Tibial nerve (tissue), 4 donors: ENCODE data around the gene RBM19. TPM values are rescaled to one million over a fixed set of nuclear protein-coding genes. Genes with fewer than 3 reads are reported as not detected.

ENCODE experiments used
- DNase-seq, 2 donors: peaks; one replicate each; pipeline ENCODE4 v3.0.0-alpha.2; 2019; ENCODE audit warnings: low spot score in 2 of 2
- H3K27ac ChIP-seq, 4 donors: fragments of 200-600 bp; sonication (generic) in 3 of 4; one replicate each; pipeline ENCODE4 v1.5.1; 2017 to 2019; ENCODE audit warnings: mild to moderate bottlenecking in 1 of 4
- H3K27me3 ChIP-seq, 2 donors: fragments of 200-600 bp; sonication (generic) in 1 of 2; one replicate each; pipeline versions ENCODE4 v1.5.1 to v1.6.0; 2017 to 2019
- H3K36me3 ChIP-seq, 3 donors: fragments of 200-600 bp; sonication (generic); one replicate each; pipeline ENCODE4 v1.5.1; 2018 to 2019
- H3K4me1 ChIP-seq, 4 donors: fragments of 200-600 bp; sonication (generic) in 3 of 4; one replicate each; pipeline ENCODE4 v1.5.1; 2017 to 2019
- H3K4me3 ChIP-seq, 4 donors: fragments of 200-600 bp; sonication (generic) in 3 of 4; one replicate each; pipeline ENCODE4 v1.5.1; 2017 to 2019; ENCODE audit warnings: mild to moderate bottlenecking in 1 of 4, moderate library complexity in 1 of 4
- H3K9me3 ChIP-seq, 4 donors: fragments of 200-600 bp; sonication (generic) in 3 of 4; one replicate each; pipeline ENCODE4 v1.5.1; 2017 to 2019
- EP300 ChIP-seq, 2 donors: sonication (generic); formaldehyde crosslinking; IDR thresholded peaks; one replicate each; pipeline ENCODE4 v1.6.1; 2017; ENCODE audit warnings: antibody characterized with exemption in 2 of 2, mild to moderate bottlenecking in 1 of 2
- POLR2A ChIP-seq, 2 donors: fragments of 450-650 bp; IDR thresholded peaks; one replicate each; pipeline ENCODE4 v1.6.1; 2017; ENCODE audit warnings: antibody characterized with exemption in 2 of 2, mild to moderate bottlenecking in 2 of 2, moderate library complexity in 2 of 2
- WGBS, 2 donors: methylation state at CpG; one replicate each; pipeline ENCODE4 v1.1.5; 2018; 5-methylcytosine and 5-hydroxymethylcytosine counted together
- total RNA-seq, 4 donors: library from RNA; depleted of rRNA; stranded (reverse); fragments of >200 nt; gene quantifications; one replicate each; pipeline ENCODE4 v1.1.0, GENCODE V29; 2016
- TF ChIP-seq, protein P1 (sequence below), 5 experiments: fragments of 200-600 bp in 3 of 5; fragments of 450-650 bp in 2 of 5; sonication (generic) in 3 of 5; IDR thresholded peaks; one replicate each; pipeline ENCODE4 v1.5.1; 2016 to 2019; ENCODE audit warnings: antibody characterized with exemption in 5 of 5, mild to moderate bottlenecking in 3 of 5, moderate library complexity in 2 of 5

RBM19 gene
- total RNA-seq, 4 donors from 2014 or later: 32.0 to 57.9 (median 38.9) TPM

DNA sequence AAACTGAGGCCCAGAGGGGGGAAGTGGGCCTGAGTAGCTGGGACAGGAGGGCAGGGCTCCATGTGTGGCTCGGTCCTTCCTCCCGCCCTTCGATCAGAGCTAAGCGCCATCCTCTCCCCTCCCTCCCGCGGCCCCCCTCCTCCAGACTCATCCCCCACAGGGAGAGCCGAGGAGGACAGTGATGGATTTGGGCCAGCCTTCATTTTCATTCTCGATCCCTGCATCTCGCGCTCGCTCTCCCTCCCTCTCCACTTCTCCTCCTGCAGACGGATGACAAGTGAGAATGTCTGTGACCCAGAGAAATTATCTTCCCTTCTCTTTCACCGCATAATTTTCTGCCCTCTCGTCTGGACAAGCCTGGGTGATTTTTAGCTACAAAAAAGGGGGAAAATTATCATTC lies 183.3 kb downstream of the RBM19 start:
- peaks cover 0 to 7% of the 10 kb centered on the region in 2 donors for H3K27me3 ChIP-seq
- WGBS, 2 donors: 19 to 26% methylated on average over 13 to 14 of the region's 14 CpGs
- no peak overlapping the region for H3K27ac ChIP-seq
- peaks cover 0 to 20% (median 0%) of the 10 kb centered on the region in 4 donors for H3K9me3 ChIP-seq
- no peak for DNase-seq
- H3K4me3 ChIP-seq: no peak overlapping the region
- TF ChIP-seq, protein P1, sequence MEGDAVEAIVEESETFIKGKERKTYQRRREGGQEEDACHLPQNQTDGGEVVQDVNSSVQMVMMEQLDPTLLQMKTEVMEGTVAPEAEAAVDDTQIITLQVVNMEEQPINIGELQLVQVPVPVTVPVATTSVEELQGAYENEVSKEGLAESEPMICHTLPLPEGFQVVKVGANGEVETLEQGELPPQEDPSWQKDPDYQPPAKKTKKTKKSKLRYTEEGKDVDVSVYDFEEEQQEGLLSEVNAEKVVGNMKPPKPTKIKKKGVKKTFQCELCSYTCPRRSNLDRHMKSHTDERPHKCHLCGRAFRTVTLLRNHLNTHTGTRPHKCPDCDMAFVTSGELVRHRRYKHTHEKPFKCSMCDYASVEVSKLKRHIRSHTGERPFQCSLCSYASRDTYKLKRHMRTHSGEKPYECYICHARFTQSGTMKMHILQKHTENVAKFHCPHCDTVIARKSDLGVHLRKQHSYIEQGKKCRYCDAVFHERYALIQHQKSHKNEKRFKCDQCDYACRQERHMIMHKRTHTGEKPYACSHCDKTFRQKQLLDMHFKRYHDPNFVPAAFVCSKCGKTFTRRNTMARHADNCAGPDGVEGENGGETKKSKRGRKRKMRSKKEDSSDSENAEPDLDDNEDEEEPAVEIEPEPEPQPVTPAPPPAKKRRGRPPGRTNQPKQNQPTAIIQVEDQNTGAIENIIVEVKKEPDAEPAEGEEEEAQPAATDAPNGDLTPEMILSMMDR (IDR thresholded peaks at IDR 0.05): no peak
- TF ChIP-seq POLR2A (IDR thresholded peaks at IDR 0.05): no peak
- TF ChIP-seq EP300 (IDR thresholded peaks at IDR 0.05): no peak
- no peaks in the 10 kb centered on the region for H3K36me3 ChIP-seq
- H3K4me1 ChIP-seq: no peaks in the 10 kb centered on the region

DNA sequence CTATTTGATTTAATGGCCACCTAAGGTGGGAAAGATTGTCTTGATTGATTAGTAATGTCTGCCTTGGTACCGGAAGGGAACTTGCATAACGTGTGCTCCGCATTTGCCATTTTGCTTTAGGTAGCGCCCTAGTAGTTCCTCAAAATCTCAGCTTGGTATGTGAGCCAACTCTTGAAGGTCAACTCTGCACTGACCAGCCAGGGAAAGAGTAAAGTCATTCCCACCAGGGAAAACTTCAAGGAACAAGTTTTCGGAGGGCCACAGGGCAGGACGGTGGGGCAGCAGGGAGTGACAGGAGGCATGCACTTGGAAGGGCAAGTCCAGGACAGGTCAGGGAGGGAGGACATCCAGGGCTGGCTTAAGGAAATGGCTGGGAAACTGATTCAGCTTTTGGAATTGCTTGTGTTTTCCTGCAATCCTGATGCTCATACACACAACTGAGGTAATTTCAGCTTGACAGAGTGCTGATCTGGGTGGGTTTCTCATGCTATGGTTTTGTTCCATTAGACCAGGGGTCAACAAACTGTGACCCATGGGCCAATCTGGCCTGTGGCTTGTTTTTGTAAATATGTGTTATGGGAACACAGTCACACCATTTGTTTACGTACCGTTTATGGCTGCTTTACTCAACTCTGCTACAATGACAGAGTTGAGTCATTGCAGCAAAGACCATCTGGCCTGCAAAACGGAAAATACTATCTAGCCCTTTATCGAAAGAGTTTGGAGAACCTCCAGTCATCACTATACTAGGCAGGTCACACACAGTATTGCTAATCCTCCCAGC lies 184.5 kb downstream of the RBM19 start:
- Histone ChIP-seq H3K4me1 (no peaks in the 10 kb centered on the region), H3K27ac (no peak overlapping the region), H3K4me3 (no peak overlapping the region), H3K27me3 (peaks cover 0 to 7% of the 10 kb centered on the region in 2 donors), H3K36me3 (no peaks in the 10 kb centered on the region), H3K9me3 (peaks cover 0 to 10% (median 0%) of the 10 kb centered on the region in 4 donors)
- no peak for TF ChIP-seq EP300 (IDR thresholded peaks at IDR 0.05)
- no peak for TF ChIP-seq POLR2A (IDR thresholded peaks at IDR 0.05)
- TF ChIP-seq, protein P1 (IDR thresholded peaks at IDR 0.05): no peak
- 58 to 59% methylated on average over 10 of the region's 10 CpGs for WGBS, 2 donors
- no peak for DNase-seq

DNA sequence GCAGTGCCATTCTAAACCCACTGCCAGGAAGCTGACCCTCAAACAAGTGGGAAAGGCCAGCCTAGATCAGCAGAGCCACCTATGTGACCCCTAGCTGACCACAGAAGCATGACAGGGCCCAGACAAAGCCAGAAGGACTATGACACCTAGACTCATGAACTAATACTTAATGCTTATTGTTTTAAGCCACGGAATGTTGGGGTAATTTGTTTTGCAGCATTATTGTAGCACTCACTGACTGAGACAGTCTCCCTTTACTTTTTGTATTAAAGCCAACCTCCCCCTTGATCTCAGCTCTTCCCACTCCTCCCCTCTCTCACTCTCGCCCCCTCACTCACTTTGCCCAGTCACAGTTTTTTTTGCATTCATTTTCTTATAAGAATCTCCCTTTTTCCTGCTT lies 186.4 kb downstream of the RBM19 start:
- H3K27me3 ChIP-seq: peaks cover 0 to 7% of the 10 kb centered on the region in 2 donors
- TF ChIP-seq, protein P1 (IDR thresholded peaks at IDR 0.05): no peak
- TF ChIP-seq POLR2A (IDR thresholded peaks at IDR 0.05) (no peak), EP300 (IDR thresholded peaks at IDR 0.05) (no peak)
- H3K4me1 ChIP-seq: no peaks in the 10 kb centered on the region
- H3K4me3 ChIP-seq: no peak overlapping the region
- WGBS, 2 donors: 71 to 84% methylated on average over 2 of the region's 2 CpGs
- no peaks in the 10 kb centered on the region for H3K9me3 ChIP-seq
- H3K36me3 ChIP-seq: no peaks in the 10 kb centered on the region
- no peak for DNase-seq
- H3K27ac ChIP-seq: no peak overlapping the region

DNA sequence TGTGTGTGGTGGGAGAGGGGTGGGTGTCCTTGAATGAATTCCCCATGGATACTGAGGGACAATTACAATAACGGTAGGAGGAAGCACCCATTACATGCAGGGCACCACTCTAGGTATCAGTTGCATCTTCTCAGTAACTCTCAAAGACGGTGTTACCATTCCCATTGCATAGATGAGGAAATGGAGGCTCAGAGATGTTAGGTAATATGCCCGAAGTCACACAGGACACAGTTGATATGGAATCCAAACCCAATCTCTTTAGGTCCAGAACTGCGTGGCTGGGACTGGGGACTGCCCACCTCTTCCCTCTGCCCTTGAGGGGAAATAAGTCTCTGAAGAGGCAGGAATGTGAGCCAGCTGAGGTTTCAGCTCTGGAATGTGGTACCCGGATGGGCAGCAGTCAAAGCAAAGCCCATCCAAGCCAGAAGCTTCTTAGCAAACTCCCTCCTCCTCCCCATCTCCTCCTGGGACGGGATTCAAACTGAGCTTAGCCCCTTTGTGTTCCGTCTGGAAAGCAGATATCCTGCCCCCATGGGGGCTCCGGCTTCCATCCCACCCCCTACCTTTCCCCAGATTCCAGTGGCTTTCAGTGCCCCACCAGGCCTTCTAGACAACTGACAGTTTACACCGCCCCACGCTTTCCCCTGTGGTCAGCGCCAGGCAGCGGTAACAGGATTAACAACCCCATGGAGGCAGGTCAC lies 187.5 kb downstream of the RBM19 start:
- WGBS, 2 donors: 28 to 29% methylated on average over 12 of the region's 12 CpGs
- no peak overlapping the region for H3K27ac ChIP-seq
- H3K4me1 ChIP-seq: no peaks in the 10 kb centered on the region
- H3K27me3 ChIP-seq: peaks cover 0 to 7% of the 10 kb centered on the region in 2 donors
- TF ChIP-seq EP300 (IDR thresholded peaks at IDR 0.05): no peak
- no peak for TF ChIP-seq POLR2A (IDR thresholded peaks at IDR 0.05)
- TF ChIP-seq, protein P1 (IDR thresholded peaks at IDR 0.05): no peak
- no peak overlapping the region for H3K4me3 ChIP-seq
- no peaks in the 10 kb centered on the region for H3K9me3 ChIP-seq
- DNase-seq: no peak
- H3K36me3 ChIP-seq: no peaks in the 10 kb centered on the region

DNA sequence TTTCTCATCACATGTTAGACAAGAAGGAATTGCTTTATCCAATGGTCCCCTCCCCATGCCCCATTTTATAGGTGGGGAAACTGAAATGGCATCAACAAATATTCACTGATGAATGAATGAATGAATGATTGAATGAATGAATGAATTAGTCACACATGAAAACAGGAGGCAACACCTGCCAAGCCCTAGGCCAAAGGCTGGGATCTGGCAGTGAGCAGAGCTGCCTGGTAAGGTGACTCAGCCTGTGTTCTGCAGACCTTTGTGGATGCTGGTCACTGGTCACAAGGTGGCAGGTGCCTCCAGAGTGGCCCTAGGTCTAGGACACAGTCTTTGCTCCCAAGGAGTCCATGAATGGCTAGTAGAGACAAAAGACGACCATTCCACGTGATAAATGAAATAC lies 188.4 kb downstream of the RBM19 start:
- TF ChIP-seq EP300 (IDR thresholded peaks at IDR 0.05): no peak
- TF ChIP-seq, protein P1 (IDR thresholded peaks at IDR 0.05): no peak
- no peak for TF ChIP-seq POLR2A (IDR thresholded peaks at IDR 0.05)
- Histone ChIP-seq H3K9me3 (no peaks in the 10 kb centered on the region), H3K4me1 (no peaks in the 10 kb centered on the region), H3K36me3 (no peaks in the 10 kb centered on the region), H3K27me3 (peaks cover 0 to 7% of the 10 kb centered on the region in 2 donors), H3K4me3 (no peak overlapping the region), H3K27ac (no peak overlapping the region)
- WGBS, 2 donors: 87 to 89% methylated on average over 2 of the region's 2 CpGs
- DNase-seq: no peak
